Measurements from ENCODE around the gene C22orf23.

C22orf23 gene

DNA sequence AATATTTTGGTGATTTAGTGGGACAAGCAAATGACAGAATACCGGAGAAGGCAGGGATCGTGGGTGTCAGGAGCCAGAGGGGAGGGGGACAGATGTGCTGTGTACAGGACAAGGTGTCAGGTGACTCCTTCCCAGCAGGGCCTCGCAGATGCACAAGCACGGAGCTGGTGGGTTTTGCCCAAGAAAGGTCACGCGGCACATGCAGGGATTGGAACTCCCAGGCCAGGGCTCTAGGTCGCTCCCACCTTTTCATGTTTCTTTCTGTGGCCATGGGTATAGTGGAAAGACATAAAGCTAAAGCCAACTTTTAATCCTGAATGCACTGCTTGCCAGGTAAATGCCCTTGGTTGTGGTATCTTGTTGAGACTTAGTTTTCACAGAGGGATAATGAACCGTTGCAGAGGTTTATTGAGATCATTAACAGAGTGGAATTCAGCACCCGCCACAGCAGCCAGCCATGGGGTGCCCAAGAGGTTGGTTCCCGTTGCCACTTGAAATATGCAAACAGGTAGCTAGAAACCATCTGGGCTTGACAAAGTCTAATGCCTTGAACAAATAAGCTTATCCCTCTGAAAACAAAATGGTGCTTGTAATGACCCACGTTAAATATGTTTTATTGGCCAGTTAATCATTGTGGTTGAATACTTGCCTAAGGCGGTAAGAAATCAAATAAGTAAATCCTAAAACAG, 10.1 kb downstream of the C22orf23 start:
- Histone ChIP-seq H3K27me3 (ENCODE audit: control insufficient read depth, insufficient read depth, low read length) (no peaks in the 10 kb centered on the region), H3K9ac (ENCODE audit: low read length) (no peak overlapping the region), H3K36me3 (ENCODE audit: control insufficient read depth, insufficient read depth, low read length) (peaks cover 3% of the 10 kb centered on the region), H3K9me3 (ENCODE audit: control insufficient read depth, low read length) (no peaks in the 10 kb centered on the region), H3K4me3 (ENCODE audit: low read length) (no peak overlapping the region), H3K4me1 (ENCODE audit: control insufficient read depth, insufficient read depth, low read length) (peaks cover 17% of the 10 kb centered on the region)

DNA sequence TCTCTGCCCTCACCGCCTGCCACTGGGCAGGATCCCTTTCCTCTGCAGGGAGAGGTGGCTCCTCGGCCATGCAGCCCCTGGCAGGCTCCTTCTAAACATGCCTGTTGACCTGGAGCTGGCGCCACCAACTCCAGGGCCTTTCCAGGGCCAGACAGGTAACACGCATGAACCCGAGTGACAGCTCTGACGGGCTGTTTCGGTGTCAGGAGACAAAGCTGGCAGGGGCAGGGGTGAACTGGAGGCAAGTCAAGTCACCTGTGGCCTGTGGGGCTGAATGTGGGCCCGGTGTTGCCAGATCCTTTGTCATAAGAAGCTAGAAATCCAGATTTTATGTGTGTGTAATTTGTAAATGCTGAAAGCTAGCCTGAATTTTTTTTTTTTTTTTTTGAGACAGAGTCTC, 11.3 kb downstream of the C22orf23 start:
- Histone ChIP-seq H3K9me3 (ENCODE audit: control insufficient read depth, low read length) (no peaks in the 10 kb centered on the region), H3K4me3 (ENCODE audit: low read length) (no peak overlapping the region), H3K9ac (ENCODE audit: low read length) (no peak overlapping the region), H3K27me3 (ENCODE audit: control insufficient read depth, insufficient read depth, low read length) (no peaks in the 10 kb centered on the region), H3K4me1 (ENCODE audit: control insufficient read depth, insufficient read depth, low read length) (peaks cover 17% of the 10 kb centered on the region), H3K36me3 (ENCODE audit: control insufficient read depth, insufficient read depth, low read length) (peaks cover 7% of the 10 kb centered on the region)

DNA sequence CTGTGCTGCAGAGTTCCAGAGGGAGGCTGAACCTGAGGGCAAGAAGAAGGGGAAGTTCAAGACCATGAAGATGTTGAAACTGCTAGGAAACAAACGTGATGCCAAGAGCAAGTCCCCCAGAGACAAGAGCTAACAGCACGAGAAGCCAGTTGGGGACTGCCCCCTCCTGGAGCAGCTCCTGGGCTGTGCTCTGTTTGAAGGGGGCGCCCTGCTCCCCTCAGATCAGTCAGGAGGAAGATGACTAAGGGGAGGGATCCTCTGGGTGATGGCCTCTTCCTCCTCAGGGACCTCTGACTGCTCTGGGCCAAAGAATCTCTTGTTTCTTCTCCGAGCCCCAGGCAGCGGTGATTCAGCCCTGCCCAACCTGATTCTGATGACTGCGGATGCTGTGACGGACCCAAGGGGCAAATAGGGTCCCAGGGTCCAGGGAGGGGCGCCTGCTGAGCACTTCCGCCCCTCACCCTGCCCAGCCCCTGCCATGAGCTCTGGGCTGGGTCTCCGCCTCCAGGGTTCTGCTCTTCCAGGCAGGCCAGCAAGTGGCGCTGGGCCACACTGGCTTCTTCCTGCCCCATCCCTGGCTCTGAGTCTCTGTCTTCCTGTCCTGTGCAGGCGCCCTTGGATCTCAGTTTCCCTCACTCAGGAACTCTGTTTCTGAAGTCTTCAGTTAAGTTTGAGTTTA, 12.6 kb downstream of the C22orf23 start:
- peaks cover 7% of the 10 kb centered on the region for H3K36me3 ChIP-seq (ENCODE audit: control insufficient read depth, insufficient read depth, low read length)
- H3K4me1 ChIP-seq (ENCODE audit: control insufficient read depth, insufficient read depth, low read length), result peaks cover 17% of the 10 kb centered on the region
- H3K9ac ChIP-seq (ENCODE audit: low read length), result no peak overlapping the region
- no peaks in the 10 kb centered on the region for H3K9me3 ChIP-seq (ENCODE audit: control insufficient read depth, low read length)
- no peak overlapping the region for H3K4me3 ChIP-seq (ENCODE audit: low read length)
- H3K27me3 ChIP-seq (ENCODE audit: control insufficient read depth, insufficient read depth, low read length), result no peaks in the 10 kb centered on the region

DNA sequence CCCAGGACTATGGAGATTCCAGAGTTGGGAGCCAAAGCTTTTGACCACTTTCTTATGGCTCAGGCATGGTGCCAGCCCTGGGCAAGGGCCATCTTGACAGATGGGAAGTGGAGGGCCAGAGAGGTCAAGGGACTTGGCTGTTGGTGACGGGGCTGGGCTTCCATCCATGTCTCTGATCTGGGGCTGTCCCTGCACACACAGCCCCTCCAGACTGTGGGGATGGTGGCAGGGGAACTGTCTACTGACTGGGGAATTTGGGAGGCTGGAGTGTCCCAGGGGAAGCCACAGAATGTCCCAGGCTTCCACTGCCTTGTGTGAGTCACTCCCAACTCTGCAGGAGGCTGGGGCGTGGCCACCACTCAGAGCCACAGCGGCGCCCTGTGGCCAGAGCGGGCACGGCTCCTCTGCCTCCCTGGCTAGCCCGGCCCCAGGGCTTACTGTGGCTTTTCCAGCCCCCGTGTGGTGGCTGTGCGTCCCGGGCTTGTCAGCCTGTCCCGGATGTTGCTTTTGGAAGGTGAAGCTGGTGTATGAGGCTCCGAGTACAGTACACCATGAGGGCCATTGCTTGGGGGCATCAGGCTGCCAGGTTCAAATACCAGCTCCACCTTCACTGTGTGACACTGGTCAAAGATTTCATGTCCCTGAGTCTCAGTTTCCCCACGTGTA, 19.6 kb downstream of the C22orf23 start:
- Histone ChIP-seq H3K9ac (ENCODE audit: low read length) (peak overlapping the region; percentile 28), H3K36me3 (ENCODE audit: control insufficient read depth, insufficient read depth, low read length) (peaks cover 12% of the 10 kb centered on the region), H3K9me3 (ENCODE audit: control insufficient read depth, low read length) (no peaks in the 10 kb centered on the region), H3K4me1 (ENCODE audit: control insufficient read depth, insufficient read depth, low read length) (peaks cover 50% of the 10 kb centered on the region), H3K4me3 (ENCODE audit: low read length) (no peak overlapping the region), H3K27me3 (ENCODE audit: control insufficient read depth, insufficient read depth, low read length) (no peaks in the 10 kb centered on the region)

DNA sequence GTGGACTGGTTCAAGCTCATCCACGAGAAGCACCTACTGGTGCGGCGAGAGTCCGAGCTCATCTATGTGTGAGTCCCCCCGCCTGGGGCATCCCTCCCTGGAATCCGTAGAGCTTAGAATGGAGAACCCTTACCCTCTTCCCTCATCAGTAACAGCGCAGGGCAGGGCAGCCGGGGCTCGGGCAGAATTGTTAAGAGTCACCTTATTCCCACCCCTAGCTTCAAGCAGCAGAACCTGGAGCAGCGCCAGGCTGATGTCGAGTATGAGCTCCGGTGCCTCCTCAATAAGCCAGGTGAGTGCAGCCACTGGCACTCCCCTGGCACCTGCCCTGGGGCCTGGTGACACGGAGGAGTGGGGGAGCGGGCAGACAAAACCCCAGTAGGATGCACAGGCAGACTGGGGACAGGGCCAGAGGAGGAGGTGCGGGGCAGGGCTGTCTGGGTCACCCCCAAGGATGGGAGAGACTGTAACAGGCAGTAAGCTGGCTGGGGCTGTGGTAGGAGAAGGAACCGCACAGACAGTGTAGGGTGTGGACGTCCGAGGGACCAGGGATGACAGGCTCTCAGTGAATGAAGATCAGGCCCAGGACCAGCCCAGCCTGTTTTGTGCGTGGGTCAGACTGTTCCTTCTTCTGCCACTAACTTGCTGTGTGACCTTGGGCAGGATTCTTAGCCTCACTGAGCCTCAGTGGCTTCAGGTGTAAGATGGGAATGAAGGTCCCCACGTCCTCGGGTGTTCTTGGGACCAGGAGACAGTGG, 20.4 kb downstream of the C22orf23 start:
- Histone ChIP-seq H3K9ac (ENCODE audit: low read length) (no peak overlapping the region), H3K4me3 (ENCODE audit: low read length) (no peak overlapping the region), H3K27me3 (ENCODE audit: control insufficient read depth, insufficient read depth, low read length) (no peaks in the 10 kb centered on the region), H3K9me3 (ENCODE audit: control insufficient read depth, low read length) (no peaks in the 10 kb centered on the region), H3K4me1 (ENCODE audit: control insufficient read depth, insufficient read depth, low read length) (peaks cover 50% of the 10 kb centered on the region), H3K36me3 (ENCODE audit: control insufficient read depth, insufficient read depth, low read length) (peaks cover 11% of the 10 kb centered on the region)

DNA sequence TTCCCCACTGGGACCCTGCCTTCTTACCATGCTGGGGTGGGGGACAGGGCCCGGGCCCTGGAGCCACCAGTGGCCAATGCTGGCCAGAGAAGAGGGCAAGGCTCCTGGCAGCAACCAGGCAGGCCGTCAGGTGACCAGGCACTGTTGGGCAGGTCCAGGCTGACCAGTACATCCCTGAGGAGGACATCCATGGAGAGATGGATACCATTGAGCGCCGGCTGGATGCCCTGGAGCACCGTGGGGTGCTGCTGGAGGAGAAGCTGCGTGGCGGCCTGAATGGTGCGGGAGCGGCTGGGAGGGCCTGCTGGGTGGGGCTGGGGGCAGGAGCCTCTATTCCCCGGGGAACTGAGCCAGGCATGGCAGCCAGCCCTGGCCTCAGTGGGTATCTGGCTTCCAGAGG, 21.0 kb downstream of the C22orf23 start:
- no peaks in the 10 kb centered on the region for H3K9me3 ChIP-seq (ENCODE audit: control insufficient read depth, low read length)
- H3K9ac ChIP-seq (ENCODE audit: low read length), result no peak overlapping the region
- peaks cover 8% of the 10 kb centered on the region for H3K36me3 ChIP-seq (ENCODE audit: control insufficient read depth, insufficient read depth, low read length)
- H3K4me1 ChIP-seq (ENCODE audit: control insufficient read depth, insufficient read depth, low read length), result peaks cover 50% of the 10 kb centered on the region
- H3K27me3 ChIP-seq (ENCODE audit: control insufficient read depth, insufficient read depth, low read length), result no peaks in the 10 kb centered on the region
- no peak overlapping the region for H3K4me3 ChIP-seq (ENCODE audit: low read length)

DNA sequence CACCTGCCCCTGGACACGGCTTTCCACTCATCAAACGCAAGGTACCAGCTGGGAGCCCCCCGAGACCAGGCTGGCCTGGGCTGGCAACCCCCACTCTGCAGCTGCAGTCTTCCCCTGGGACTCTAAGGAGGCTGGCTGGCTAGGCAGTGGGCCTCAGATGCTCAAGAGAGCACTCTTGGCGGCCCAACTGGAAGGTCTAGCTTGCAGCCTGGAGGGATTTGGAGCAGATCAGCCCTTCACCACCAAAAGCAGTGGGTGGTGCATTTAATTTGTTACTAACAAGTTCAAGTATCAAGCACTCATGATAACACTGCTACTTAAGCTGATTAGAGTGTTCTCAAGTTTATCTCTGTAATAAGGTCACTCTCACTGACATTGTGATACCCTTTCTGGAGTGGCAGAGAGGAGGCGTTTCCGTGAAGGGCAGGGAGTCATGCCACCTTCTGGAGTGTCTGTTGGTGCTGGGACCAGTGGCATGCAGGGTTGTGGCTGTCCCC, 21.5 kb downstream of the C22orf23 start:
- Histone ChIP-seq H3K27me3 (ENCODE audit: control insufficient read depth, insufficient read depth, low read length) (no peaks in the 10 kb centered on the region), H3K4me3 (ENCODE audit: low read length) (no peak overlapping the region), H3K36me3 (ENCODE audit: control insufficient read depth, insufficient read depth, low read length) (peaks cover 8% of the 10 kb centered on the region), H3K9ac (ENCODE audit: low read length) (no peak overlapping the region), H3K4me1 (ENCODE audit: control insufficient read depth, insufficient read depth, low read length) (peaks cover 50% of the 10 kb centered on the region), H3K9me3 (ENCODE audit: control insufficient read depth, low read length) (no peaks in the 10 kb centered on the region)

DNA sequence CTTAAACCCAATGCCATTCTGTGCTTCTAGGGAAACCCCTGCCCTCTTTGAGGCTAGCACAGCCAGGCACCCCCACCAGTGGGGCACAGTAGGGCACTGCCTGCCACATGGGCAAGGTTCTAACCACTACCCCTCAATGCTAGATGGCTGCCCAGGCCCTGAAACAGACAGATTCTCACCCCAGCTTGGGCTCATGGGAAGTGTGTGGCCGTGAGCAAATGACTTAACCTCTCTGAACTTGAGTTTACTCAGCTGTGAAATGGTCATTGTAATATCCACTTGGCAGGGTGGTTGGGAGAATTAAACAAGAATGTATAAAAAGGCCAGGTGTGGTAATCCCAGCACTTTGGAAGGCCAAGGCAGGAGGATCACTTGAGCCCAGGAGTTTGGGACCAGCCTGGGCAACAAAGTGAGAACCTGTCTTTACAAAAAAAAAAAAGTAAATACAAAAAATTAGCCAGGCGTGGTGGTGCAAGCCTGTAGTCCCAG, 22.4 kb downstream of the C22orf23 start:
- H3K4me1 ChIP-seq (ENCODE audit: control insufficient read depth, insufficient read depth, low read length), result peaks cover 50% of the 10 kb centered on the region
- H3K36me3 ChIP-seq (ENCODE audit: control insufficient read depth, insufficient read depth, low read length), result peaks cover 14% of the 10 kb centered on the region
- no peak overlapping the region for H3K4me3 ChIP-seq (ENCODE audit: low read length)
- no peaks in the 10 kb centered on the region for H3K27me3 ChIP-seq (ENCODE audit: control insufficient read depth, insufficient read depth, low read length)
- H3K9ac ChIP-seq (ENCODE audit: low read length), result no peak overlapping the region
- H3K9me3 ChIP-seq (ENCODE audit: control insufficient read depth, low read length), result no peaks in the 10 kb centered on the region

DNA sequence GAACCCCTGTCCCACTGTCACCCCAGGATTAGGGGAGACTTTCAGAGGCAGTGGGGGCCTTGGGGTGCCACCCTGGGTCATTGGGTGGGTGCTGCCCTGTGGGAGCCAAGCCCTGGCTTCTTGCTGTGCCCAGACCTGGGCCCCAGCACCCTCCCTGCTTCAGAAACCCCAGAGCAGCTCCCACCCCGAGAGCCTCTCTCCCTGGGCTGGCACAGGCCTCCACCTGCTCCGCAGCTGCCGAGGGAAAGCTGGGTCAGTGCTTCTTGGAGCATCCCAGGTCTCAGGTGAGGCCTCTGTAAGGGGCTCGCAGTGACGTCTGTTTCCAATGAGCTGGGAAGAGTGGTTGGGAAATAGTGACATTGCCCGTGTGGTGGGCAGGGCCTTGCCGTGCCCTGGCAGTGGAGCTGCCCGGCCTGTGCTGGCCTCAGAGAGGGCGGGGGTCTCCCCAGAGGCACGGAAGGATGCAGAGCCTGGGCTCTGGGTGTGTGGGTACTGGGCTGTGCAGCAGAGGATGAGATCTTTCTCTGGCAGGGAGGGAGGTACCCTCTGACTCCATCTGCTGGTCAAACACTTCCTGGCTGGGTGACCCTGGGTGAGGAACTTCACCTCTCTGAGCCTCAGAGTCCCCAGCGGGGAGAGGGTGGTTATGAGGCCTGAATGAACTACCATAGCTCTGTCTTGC, 23.0 kb downstream of the C22orf23 start:
- Histone ChIP-seq H3K4me1 (ENCODE audit: control insufficient read depth, insufficient read depth, low read length) (peaks cover 51% of the 10 kb centered on the region), H3K27me3 (ENCODE audit: control insufficient read depth, insufficient read depth, low read length) (no peaks in the 10 kb centered on the region), H3K9me3 (ENCODE audit: control insufficient read depth, low read length) (no peaks in the 10 kb centered on the region), H3K9ac (ENCODE audit: low read length) (no peak overlapping the region), H3K4me3 (ENCODE audit: low read length) (no peak overlapping the region), H3K36me3 (ENCODE audit: control insufficient read depth, insufficient read depth, low read length) (peaks cover 16% of the 10 kb centered on the region)

DNA sequence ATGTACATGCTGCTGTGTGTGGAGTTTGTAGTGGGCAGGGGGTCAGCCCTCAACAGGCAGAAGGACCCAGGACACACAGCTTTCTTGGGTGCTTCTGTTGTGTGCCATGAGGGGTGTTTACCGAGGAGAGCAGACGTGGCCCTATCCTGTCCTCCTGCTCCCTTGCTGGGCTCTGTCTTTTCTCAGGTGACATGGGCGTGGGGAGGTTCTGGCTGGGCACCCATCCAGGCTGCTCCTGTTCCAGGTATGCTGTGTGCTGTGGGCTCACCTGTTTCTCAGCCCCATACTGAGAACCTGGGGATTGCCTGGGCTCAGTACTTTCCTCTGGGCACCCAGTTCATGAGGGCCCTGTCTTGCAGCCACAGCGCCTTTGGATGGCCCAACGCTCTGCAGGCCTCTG, 24.0 kb downstream of the C22orf23 start:
- H3K9me3 ChIP-seq (ENCODE audit: control insufficient read depth, low read length), result no peaks in the 10 kb centered on the region
- no peak overlapping the region for H3K9ac ChIP-seq (ENCODE audit: low read length)
- peaks cover 61% of the 10 kb centered on the region for H3K4me1 ChIP-seq (ENCODE audit: control insufficient read depth, insufficient read depth, low read length)
- no peaks in the 10 kb centered on the region for H3K27me3 ChIP-seq (ENCODE audit: control insufficient read depth, insufficient read depth, low read length)
- peaks cover 16% of the 10 kb centered on the region for H3K36me3 ChIP-seq (ENCODE audit: control insufficient read depth, insufficient read depth, low read length)
- no peak overlapping the region for H3K4me3 ChIP-seq (ENCODE audit: low read length)

DNA sequence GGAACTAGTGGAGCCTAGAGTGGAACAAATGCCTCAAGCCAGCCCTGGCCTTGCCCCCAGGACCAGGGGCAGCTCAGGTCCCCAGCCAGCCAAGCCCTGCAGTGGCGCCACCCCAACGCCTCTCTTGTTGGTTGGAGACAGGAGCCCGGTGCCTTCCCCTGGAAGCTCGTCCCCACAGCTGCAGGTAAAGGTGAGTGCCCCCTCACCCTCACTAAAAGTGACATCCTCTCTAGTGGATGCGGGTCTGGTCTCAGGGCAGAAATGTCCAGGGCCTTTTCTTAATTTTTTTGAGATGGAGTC, 25.8 kb downstream of the C22orf23 start:
- Histone ChIP-seq H3K4me1 (ENCODE audit: control insufficient read depth, insufficient read depth, low read length) (peaks cover 56% of the 10 kb centered on the region), H3K36me3 (ENCODE audit: control insufficient read depth, insufficient read depth, low read length) (peaks cover 8% of the 10 kb centered on the region), H3K4me3 (ENCODE audit: low read length) (no peak overlapping the region), H3K27me3 (ENCODE audit: control insufficient read depth, insufficient read depth, low read length) (no peaks in the 10 kb centered on the region), H3K9me3 (ENCODE audit: control insufficient read depth, low read length) (no peaks in the 10 kb centered on the region), H3K9ac (ENCODE audit: low read length) (no peak overlapping the region)

Measured in mucosa of stomach (tissue), 1 donor.